Cardiac muscle cell (in vitro differentiated cells and primary cell): ENCODE results near the gene PDZD2. TPM values are rescaled to one million over a fixed set of nuclear protein-coding genes. Genes with fewer than 3 reads are reported as not detected.

ENCODE experiments used
- DNase-seq, 2 donors: peaks; one replicate each; pipeline versions ENCODE4 v3.0.0 to v3.0.0-alpha.2; 2010 to 2017; ENCODE audit warnings: low read depth in 1 of 2, low spot score in 1 of 2
- H3K27ac ChIP-seq: fragments of 200-600 bp; sonication (generic); 2 replicates; pipeline ENCODE4 v1.5.1; 2016
- H3K27me3 ChIP-seq: fragments of 200-600 bp; sonication (generic); 2 replicates; pipeline ENCODE4 v1.6.0; 2016; ENCODE audit warnings: control low read depth
- H3K36me3 ChIP-seq: fragments of 200-600 bp; sonication (generic); 2 replicates; pipeline ENCODE4 v1.5.1; 2016; ENCODE audit warnings: control low read depth
- H3K4me1 ChIP-seq: fragments of 200-600 bp; sonication (generic); 2 replicates; pipeline ENCODE4 v1.8.1; 2017; ENCODE audit warnings: low read depth, mild to moderate bottlenecking, mixed run types
- H3K4me3 ChIP-seq: fragments of 200-600 bp; sonication (generic); 2 replicates; pipeline ENCODE4 v1.5.1; 2016; ENCODE audit warnings: mild to moderate bottlenecking
- H3K9me3 ChIP-seq: fragments of 200-600 bp; sonication (generic); 2 replicates; pipeline ENCODE4 v1.5.1; 2017; ENCODE audit warnings: low read depth, mild to moderate bottlenecking, control low read depth
- CTCF ChIP-seq: IDR thresholded peaks from 2 replicates; pipeline ENCODE4 v1.5.1; 2012; ENCODE audit warnings: low read depth, mild to moderate bottlenecking, low read length
- polyA plus RNA-seq: library from polyadenylated mRNA; unstranded; fragments of >200 nt; fragmentation: Nextera tagmentation; extraction: Ambion mirVana; gene quantifications from 2 replicates; pipeline ENCODE4 v1.2.1, GENCODE V29; 2016
- total RNA-seq: library from RNA; depleted of rRNA; stranded (reverse); fragments of >200 nt; gene quantifications from 2 replicates; pipeline ENCODE4 v1.2.3, GENCODE V29; 2016

The PDZD2 gene
- total and polyA plus RNA-seq, 2 experiments from 2014 or later = 3.0 to 3.5 TPM

- no peaks in the 10 kb centered on the region for H3K9me3 ChIP-seq
- no peak for TF ChIP-seq CTCF
- no peak overlapping the region for H3K27ac ChIP-seq
- no peaks in the 10 kb centered on the region for H3K4me1 ChIP-seq
- no peak overlapping the region for H3K4me3 ChIP-seq
- H3K36me3 ChIP-seq = no peaks in the 10 kb centered on the region
- no peaks in the 10 kb centered on the region for H3K27me3 ChIP-seq
- no peak for DNase-seq
These were observed 155.1 kb downstream of the PDZD2 start for GRCh38 chr5:31794009-31794408.

DNA sequence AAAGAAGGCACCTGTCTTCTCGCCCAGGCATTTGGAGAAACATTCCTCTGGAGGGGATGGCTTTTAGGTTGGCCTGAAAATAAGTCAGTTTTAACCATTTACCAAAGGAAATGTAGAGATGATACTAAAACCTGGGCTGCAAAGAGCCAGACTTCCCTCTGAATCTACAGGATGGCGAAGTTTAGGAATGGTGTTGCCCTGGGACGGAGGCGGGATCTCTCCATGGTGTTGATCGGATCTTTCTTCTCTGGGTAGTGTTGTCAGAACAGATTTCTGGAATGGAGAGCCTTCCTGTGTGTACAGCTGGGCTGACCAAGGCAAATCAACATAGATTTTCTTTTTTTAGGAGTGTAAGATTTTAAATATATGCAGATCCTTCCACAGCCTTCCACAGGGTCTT, 159.2 kb downstream of the PDZD2 start:
- Histone ChIP-seq H3K36me3 (no peaks in the 10 kb centered on the region), H3K9me3 (no peaks in the 10 kb centered on the region), H3K4me1 (no peaks in the 10 kb centered on the region), H3K27me3 (no peaks in the 10 kb centered on the region), H3K4me3 (no peak overlapping the region), H3K27ac (no peak overlapping the region)
- no peak for TF ChIP-seq CTCF
- no peak for DNase-seq

DNA sequence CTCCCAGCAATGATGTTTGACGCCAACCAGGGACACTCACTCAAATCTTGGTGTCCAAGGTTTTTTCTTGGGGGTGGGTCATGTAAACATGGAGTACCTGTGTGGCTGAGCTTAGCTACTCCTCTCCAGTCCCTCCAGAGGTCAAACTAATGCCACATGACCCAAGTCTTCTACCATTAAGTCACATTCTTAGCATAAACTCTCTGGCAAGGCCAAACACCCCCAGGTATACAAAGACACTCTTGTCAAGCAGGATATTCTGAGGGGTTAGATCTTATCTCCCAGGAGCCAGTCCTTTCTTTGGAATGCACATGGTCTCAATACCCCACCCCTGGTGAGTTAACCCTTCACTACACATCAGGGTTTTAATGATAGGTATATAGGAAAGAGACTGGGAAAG, 161.4 kb downstream of the PDZD2 start:
- no peaks in the 10 kb centered on the region for H3K4me1 ChIP-seq
- H3K27ac ChIP-seq = no peak overlapping the region
- H3K27me3 ChIP-seq = no peaks in the 10 kb centered on the region
- TF ChIP-seq CTCF = no peak
- H3K4me3 ChIP-seq = no peak overlapping the region
- no peak for DNase-seq
- no peaks in the 10 kb centered on the region for H3K9me3 ChIP-seq
- H3K36me3 ChIP-seq = no peaks in the 10 kb centered on the region

DNA sequence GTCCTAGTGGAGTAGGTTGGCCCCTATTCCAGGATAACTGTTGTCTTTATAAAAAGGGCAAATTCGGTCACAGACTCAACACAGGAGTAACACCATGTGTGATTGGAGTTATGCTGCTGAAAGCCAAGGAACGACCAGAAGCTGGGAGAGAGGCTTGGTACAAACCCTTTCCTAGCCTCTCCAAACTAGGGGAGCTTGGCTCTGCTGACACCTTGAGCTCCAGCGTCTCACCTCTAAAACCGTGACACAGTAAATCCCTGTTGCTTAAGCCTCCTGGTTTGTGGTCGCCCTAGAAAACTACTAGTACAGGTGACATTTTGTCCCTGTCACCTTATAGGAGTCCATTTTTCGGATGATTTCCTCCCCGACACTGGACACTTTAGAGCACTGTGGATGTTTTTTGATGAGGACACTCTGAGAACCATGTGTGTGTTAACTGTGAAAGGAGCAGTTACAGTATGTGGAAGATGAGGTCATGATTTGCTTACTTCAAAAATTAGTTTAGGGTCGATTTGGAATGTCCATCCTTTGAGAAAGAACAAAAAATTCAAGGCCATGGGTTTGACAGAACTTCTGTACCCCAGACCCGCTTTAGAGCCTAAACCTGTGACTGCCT, 167.0 kb downstream of the PDZD2 start:
- H3K36me3 ChIP-seq = no peaks in the 10 kb centered on the region
- H3K4me1 ChIP-seq = no peaks in the 10 kb centered on the region
- no peak overlapping the region for H3K4me3 ChIP-seq
- DNase-seq = no peak
- H3K27me3 ChIP-seq = no peaks in the 10 kb centered on the region
- no peaks in the 10 kb centered on the region for H3K9me3 ChIP-seq
- TF ChIP-seq CTCF = no peak
- no peak overlapping the region for H3K27ac ChIP-seq

DNA sequence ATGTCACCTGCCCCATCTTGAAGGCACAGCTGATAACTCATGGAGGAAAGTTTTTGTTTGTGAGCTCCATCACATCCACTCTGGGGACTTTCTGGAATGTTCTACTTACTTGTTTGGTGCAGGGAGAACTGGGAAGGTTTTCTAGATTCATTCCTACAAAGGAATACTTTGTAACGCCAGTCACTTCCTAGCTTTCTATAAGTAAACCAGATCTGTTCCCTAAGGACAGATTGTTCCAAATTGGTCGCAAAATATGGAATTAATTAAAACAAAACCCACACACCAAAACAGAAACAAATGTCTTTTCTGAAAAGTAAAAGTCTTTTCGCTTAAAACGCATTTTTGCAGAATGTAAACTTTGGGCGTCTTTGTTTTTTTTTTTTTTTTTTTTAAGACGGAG, 167.6 kb downstream of the PDZD2 start:
- no peak overlapping the region for H3K27ac ChIP-seq
- no peak for DNase-seq
- TF ChIP-seq CTCF = no peak

More for the DNA sequence above, 167.6 kb downstream of the PDZD2 start:
- H3K36me3 ChIP-seq = no peaks in the 10 kb centered on the region
- no peaks in the 10 kb centered on the region for H3K4me1 ChIP-seq
- no peaks in the 10 kb centered on the region for H3K9me3 ChIP-seq
- H3K4me3 ChIP-seq = no peak overlapping the region
- no peaks in the 10 kb centered on the region for H3K27me3 ChIP-seq
